ENCODE data around the gene ANKRD13C. TPM values are rescaled to one million over a fixed set of nuclear protein-coding genes. Genes with fewer than 3 reads are reported as not detected.

ANKRD13C gene
- total RNA-seq, 3 donors from 2014 or later, result 20.8 to 29.9 (median 28.5) TPM

DNA sequence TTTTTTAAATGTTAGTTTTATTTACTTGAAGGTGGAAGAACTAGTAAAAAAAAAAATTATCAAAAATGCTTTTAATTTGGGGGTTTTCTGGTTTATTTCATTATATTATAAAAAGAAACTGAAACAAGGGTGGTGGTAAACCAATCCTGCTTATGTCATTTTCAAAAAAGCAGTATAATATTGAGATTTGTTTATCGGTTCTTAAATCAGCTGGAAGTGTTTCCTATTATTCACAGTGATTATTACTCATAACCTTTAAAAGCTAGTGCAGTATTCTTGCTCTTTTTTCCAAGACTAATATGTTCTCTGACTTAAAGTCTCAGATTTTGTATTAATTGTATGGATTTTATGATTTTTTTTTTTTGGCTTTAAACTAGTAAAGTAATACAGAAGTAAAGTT lies 143.7 kb downstream of the ANKRD13C start:
- no peak overlapping the region for H3K4me3 ChIP-seq
- TF ChIP-seq POLR2AphosphoS5 (IDR thresholded peaks at IDR 0.05) (no peak), POLR2A (IDR thresholded peaks at IDR 0.05) (no peak)
- TF ChIP-seq, protein P1, sequence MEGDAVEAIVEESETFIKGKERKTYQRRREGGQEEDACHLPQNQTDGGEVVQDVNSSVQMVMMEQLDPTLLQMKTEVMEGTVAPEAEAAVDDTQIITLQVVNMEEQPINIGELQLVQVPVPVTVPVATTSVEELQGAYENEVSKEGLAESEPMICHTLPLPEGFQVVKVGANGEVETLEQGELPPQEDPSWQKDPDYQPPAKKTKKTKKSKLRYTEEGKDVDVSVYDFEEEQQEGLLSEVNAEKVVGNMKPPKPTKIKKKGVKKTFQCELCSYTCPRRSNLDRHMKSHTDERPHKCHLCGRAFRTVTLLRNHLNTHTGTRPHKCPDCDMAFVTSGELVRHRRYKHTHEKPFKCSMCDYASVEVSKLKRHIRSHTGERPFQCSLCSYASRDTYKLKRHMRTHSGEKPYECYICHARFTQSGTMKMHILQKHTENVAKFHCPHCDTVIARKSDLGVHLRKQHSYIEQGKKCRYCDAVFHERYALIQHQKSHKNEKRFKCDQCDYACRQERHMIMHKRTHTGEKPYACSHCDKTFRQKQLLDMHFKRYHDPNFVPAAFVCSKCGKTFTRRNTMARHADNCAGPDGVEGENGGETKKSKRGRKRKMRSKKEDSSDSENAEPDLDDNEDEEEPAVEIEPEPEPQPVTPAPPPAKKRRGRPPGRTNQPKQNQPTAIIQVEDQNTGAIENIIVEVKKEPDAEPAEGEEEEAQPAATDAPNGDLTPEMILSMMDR (IDR thresholded peaks at IDR 0.05), result no peak
- no peak for DNase-seq (ENCODE audit: low spot score in 2 of 2)
- H3K27me3 ChIP-seq, result no peaks in the 10 kb centered on the region
- H3K9me3 ChIP-seq, result no peaks in the 10 kb centered on the region
- H3K4me1 ChIP-seq, result peaks cover 0 to 10% of the 10 kb centered on the region in 2 donors
- H3K36me3 ChIP-seq, result no peaks in the 10 kb centered on the region
- intact Hi-C loops (cut with DNase I; ENCODE audit: low total_unique reads), result no loop called here
- no peak overlapping the region for H3K27ac ChIP-seq

Other genes with a start within 250 kb of the ANKRD13C start
- 10 to 100 TPM; 13.9 to 22.1 (median 15.4) TPM for gene LRRC40, start 149.1 kb downstream of the ANKRD13C start, total RNA-seq
- gene SRSF11, start 133.3 kb downstream of the ANKRD13C start, total RNA-seq, result 100 to 1,000 TPM; 200 to 295 (median 225) TPM
- gene CTH, start 56.5 kb upstream of the ANKRD13C start, total RNA-seq, result 10 to 100 TPM in 1 of 3 donors, 1 to 10 TPM in 2; 4.9 to 11.7 (median 5.3) TPM